ENCODE results near the gene SLC22A16. TPM values are rescaled to one million over a fixed set of nuclear protein-coding genes. Genes with fewer than 3 reads are reported as not detected.

SLC22A16 gene
- total RNA-seq, result not detected

GRCh38 chr6:110476046-110476849, at the start of gene SLC22A16:
Gene SLC22A16 (minus strand): TSS chr6:110476613. CDS start chr6:110476574, 39 bp downstream.

GRCh38 chr6:110415086-110415916, 61.1 kb downstream of the SLC22A16 start, which contains the start of gene DDO:
Gene DDO (minus strand): TSS chr6:110415575. CDS start chr6:110413462, 2,113 bp downstream.

Other genes with a start within 250 kb of the SLC22A16 start
- not detected for gene METTL24, start 118.3 kb downstream of the SLC22A16 start, total RNA-seq
- not detected for gene DDO, start 61.0 kb downstream of the SLC22A16 start, total RNA-seq

Data from activated naive CD4-positive, alpha-beta T cell treated with anti-CD3 and anti-CD28 coated beads, Interleukin-2, amount 10 ng/mL, durations not matched to agents 5 hours and 36 hours (primary cell).